Left lung (tissue), 10 donors: Measurements from ENCODE around the gene HMGB2. TPM values are rescaled to one million over a fixed set of nuclear protein-coding genes. Genes with fewer than 3 reads are reported as not detected.
A peak's percentile ranks its signal among the peaks of the same experiment; 100 is the strongest.

Source experiments
- ATAC-seq: fragments of 200-7000 bp; cut with Tn5 transposase; one replicate; pipeline ENCODE4 v1.9.1; 2020; ENCODE audit warnings: moderate library complexity
- DNase-seq, 4 donors: peaks; one replicate each; pipeline ENCODE4 v3.0.0-alpha.2; 2013 to 2020
- H3K27ac ChIP-seq, 2 donors: fragments of 200-600 bp; sonication (generic) in 1 of 2; one replicate each; pipeline versions ENCODE4 v1.5.0 to v1.8.0; 2020 to 2021
- H3K27me3 ChIP-seq, 2 donors: fragments of 200-600 bp; sonication (generic) in 1 of 2; one replicate each; pipeline versions ENCODE4 v1.5.0 to v1.8.0; 2020 to 2021
- H3K36me3 ChIP-seq, 2 donors: fragments of 200-600 bp; sonication (generic) in 1 of 2; one replicate each; pipeline versions ENCODE4 v1.5.0 to v1.8.0; 2020 to 2021
- H3K4me1 ChIP-seq, 2 donors: fragments of 200-600 bp; one replicate each; pipeline ENCODE4 v1.8.0; 2021
- H3K4me3 ChIP-seq, 2 donors: fragments of 200-600 bp; sonication (generic) in 1 of 2; one replicate each; pipeline versions ENCODE4 v1.5.0 to v1.8.0; 2020 to 2021; ENCODE audit warnings: mild to moderate bottlenecking in 1 of 2
- H3K9me3 ChIP-seq, 2 donors: fragments of 200-600 bp; sonication (generic) in 1 of 2; one replicate each; pipeline versions ENCODE4 v1.5.0 to v1.8.0; 2020 to 2021
- CTCF ChIP-seq, 2 donors: fragments of 200-600 bp; sonication (generic) in 1 of 2; IDR thresholded peaks; one replicate each; pipeline versions ENCODE4 v1.5.0 to v1.8.0; 2021; ENCODE audit warnings: antibody characterized with exemption in 2 of 2
- intact Hi-C, 2 donors: fragments of 100-400 bp; cut with DNase I; formaldehyde crosslinking; loops; one replicate each; pipeline versions ENCODE4 v1.11.2 to v1.14.2; 2022
- polyA plus RNA-seq, 6 donors: library from polyadenylated mRNA; unstranded; fragments of 120-200 nt; gene quantifications; one replicate each; pipeline ENCODE4 v1.2.1, GENCODE V29; 2013; ENCODE audit not compliant: insufficient read length in 6 of 6
- total RNA-seq, 2 donors: library from RNA; stranded (reverse); fragmentation: NEBNext Ultra II Directional; extraction: Animal tissue kit (Norgen Biotek cat#: 25700); gene quantifications; one replicate each; pipeline ENCODE4 v1.2.1, GENCODE V29; 2021
- donor health status: DM: no; HTN: yes; CAD: no.
- donor health status: DM: no; HTN: no; CAD: no.

The HMGB2 gene
- total and polyA plus RNA-seq, 8 donors, result 47.7 to 571 (median 289) TPM

- intact Hi-C loops, result no loop called here
- Histone ChIP-seq H3K36me3 (no peaks in the 10 kb centered on the region), H3K4me3 (peak overlapping the region; percentile 60 to 89), H3K27ac (peak overlapping the region; percentile 94 to 96), H3K4me1 (peaks cover 0 to 37% of the 10 kb centered on the region in 2 donors), H3K27me3 (no peaks in the 10 kb centered on the region), H3K9me3 (no peaks in the 10 kb centered on the region)
- peak; percentile 9 for ATAC-seq
- TF ChIP-seq CTCF (IDR thresholded peaks at IDR 0.05), result no peak
- peak in 2 of 4 donors; percentile 66 to 80 for DNase-seq
Measured at GRCh38 chr4:173370130-173370476, 35.9 kb upstream of the HMGB2 start.

- H3K4me3 ChIP-seq, result no peak overlapping the region
Measured at GRCh38 chr4:173367946-173368345, 33.8 kb upstream of the HMGB2 start.

GRCh38 chr4:173367285-173367684 lies 33.1 kb upstream of the HMGB2 start:
- H3K9me3 ChIP-seq, result no peaks in the 10 kb centered on the region
- H3K36me3 ChIP-seq, result no peaks in the 10 kb centered on the region
- H3K27me3 ChIP-seq, result no peaks in the 10 kb centered on the region
- ATAC-seq, result no peak
- intact Hi-C loops, result no loop called here
- DNase-seq, result no peak
- TF ChIP-seq CTCF (IDR thresholded peaks at IDR 0.05), result no peak
- no peak overlapping the region for H3K4me3 ChIP-seq
- no peak overlapping the region for H3K27ac ChIP-seq
- H3K4me1 ChIP-seq, result peaks cover 0 to 16% of the 10 kb centered on the region in 2 donors

More at GRCh38 chr4:173367946-173368345, 33.8 kb upstream of the HMGB2 start:
- H3K36me3 ChIP-seq, result no peaks in the 10 kb centered on the region
- TF ChIP-seq CTCF (IDR thresholded peaks at IDR 0.05), result no peak
- intact Hi-C loops, result no loop called here
- H3K27ac ChIP-seq, result no peak overlapping the region
- no peak for DNase-seq
- no peak for ATAC-seq
- no peaks in the 10 kb centered on the region for H3K27me3 ChIP-seq
- no peaks in the 10 kb centered on the region for H3K9me3 ChIP-seq
- peaks cover 0 to 23% of the 10 kb centered on the region in 2 donors for H3K4me1 ChIP-seq

- intact Hi-C loops, result no loop called here
- no peak overlapping the region for H3K4me3 ChIP-seq
- no peak for ATAC-seq
Measured at GRCh38 chr4:173365359-173365996, 31.3 kb upstream of the HMGB2 start.

GRCh38 chr4:173362666-173363065 lies 28.5 kb upstream of the HMGB2 start:
- no peak for TF ChIP-seq CTCF (IDR thresholded peaks at IDR 0.05)
- no peak for DNase-seq
- intact Hi-C loops, result no loop called here
- H3K4me1 ChIP-seq, result peaks cover 0 to 5% of the 10 kb centered on the region in 2 donors
- H3K4me3 ChIP-seq, result no peak overlapping the region
- no peak for ATAC-seq
- no peak overlapping the region for H3K27ac ChIP-seq
- H3K36me3 ChIP-seq, result no peaks in the 10 kb centered on the region
- no peaks in the 10 kb centered on the region for H3K27me3 ChIP-seq
- no peaks in the 10 kb centered on the region for H3K9me3 ChIP-seq

More at GRCh38 chr4:173365359-173365996, 31.3 kb upstream of the HMGB2 start:
- H3K27me3 ChIP-seq, result no peaks in the 10 kb centered on the region
- no peak overlapping the region for H3K27ac ChIP-seq
- DNase-seq, result no peak
- peaks cover 0 to 14% of the 10 kb centered on the region in 2 donors for H3K4me1 ChIP-seq
- TF ChIP-seq CTCF (IDR thresholded peaks at IDR 0.05), result no peak
- no peaks in the 10 kb centered on the region for H3K36me3 ChIP-seq
- H3K9me3 ChIP-seq, result no peaks in the 10 kb centered on the region
